PC-3 (cell line): ENCODE data around the gene RPF1. TPM values are rescaled to one million over a fixed set of nuclear protein-coding genes. Genes with fewer than 3 reads are reported as not detected.
"Not testable (repeated sequence)": the region's sequence is repeated elsewhere in the genome, so short reads cannot be mapped to it uniquely, and the experiment has no call there.

Experiments used
- ATAC-seq: fragments of 200-7000 bp; cut with Tn5 transposase; 2 replicates; pipeline ENCODE4 v1.9.1; 2020; ENCODE audit warnings: mild to moderate bottlenecking, moderate library complexity
- BruUV-seq: library from RNA; stranded (reverse); fragments of 400-500 nt; replicated peaks from 2 replicates; lab custom pipeline; 2021; lab: Mats Ljungman, UMichigan
- CTCF ChIA-PET: fragments of 300-600 bp; sonication (Branson Sonifier 250); formaldehyde crosslinking; loops from one replicate; lab custom pipeline; 2022; ENCODE audit warnings: antibody characterized with exemption; lab: Charles Lee
- POLR2A ChIA-PET: fragments of 300-600 bp; sonication (Branson Sonifier 250); formaldehyde crosslinking; loops from one replicate; lab custom pipeline; 2022; ENCODE audit warnings: antibody characterized with exemption; ENCODE audit not compliant: unreplicated experiment; lab: Charles Lee
- DNase-seq: peaks from one replicate; pipeline ENCODE4 v3.0.0-alpha.2; 2015
- H2AFZ ChIP-seq: fragments of 300-600 bp; sonication (generic); 2 replicates; pipeline ENCODE4 v1.6.0; 2016; ENCODE audit warnings: antibody characterized with exemption, low read length
- H3F3A ChIP-seq: fragments of 300-600 bp; sonication (generic); one replicate; pipeline ENCODE4 v1.6.0; 2017; ENCODE audit warnings: antibody characterized with exemption, low read length, control low read depth, mild to moderate bottlenecking; ENCODE audit not compliant: unreplicated experiment
- H3K27ac ChIP-seq: fragments of 300-600 bp; sonication (generic); 2 replicates; pipeline ENCODE4 v1.5.1; 2016; ENCODE audit warnings: mild to moderate bottlenecking, low read length
- H3K27me3 ChIP-seq: fragments of 300-600 bp; sonication (generic); 2 replicates; pipeline ENCODE4 v1.6.1; 2016; ENCODE audit warnings: low read length, mixed read lengths
- H3K36me3 ChIP-seq: fragments of 300-600 bp; sonication (generic); 2 replicates; pipeline ENCODE4 v1.6.1; 2016; ENCODE audit warnings: low read depth, mixed run types, low read length, mixed read lengths
- H3K4me1 ChIP-seq: fragments of 300-600 bp; sonication (generic); 2 replicates; pipeline ENCODE4 v1.5.1; 2016; ENCODE audit warnings: low read length; ENCODE audit not compliant: insufficient read depth
- H3K4me2 ChIP-seq: fragments of 300-600 bp; sonication (generic); 2 replicates; pipeline ENCODE4 v1.6.0; 2016; ENCODE audit warnings: low read length
- H3K4me3 ChIP-seq: fragments of 300-600 bp; sonication (generic); 2 replicates; pipeline ENCODE4 v1.5.1; 2016; ENCODE audit warnings: mild to moderate bottlenecking, low read length, mixed read lengths
- H3K79me2 ChIP-seq: fragments of 300-600 bp; sonication (generic); 2 replicates; pipeline ENCODE4 v1.6.1; 2017; ENCODE audit warnings: low read length, mixed read lengths
- H3K9ac ChIP-seq: fragments of 300-600 bp; sonication (generic); 2 replicates; pipeline ENCODE4 v1.6.0; 2016; ENCODE audit warnings: mild to moderate bottlenecking, low read length
- H3K9me2 ChIP-seq: fragments of 300-600 bp; sonication (generic); replicated peaks from 2 replicates; pipeline ENCODE4 v1.6.1; 2016; ENCODE audit warnings: mixed run types, low read length, mixed read lengths
- H3K9me3 ChIP-seq: fragments of 300-600 bp; sonication (generic); 2 replicates; pipeline ENCODE4 v1.6.1; 2016; ENCODE audit warnings: low read length, mixed read lengths
- H4K20me1 ChIP-seq: fragments of 300-600 bp; sonication (generic); 2 replicates; pipeline ENCODE4 v1.6.1; 2016; ENCODE audit warnings: low read length, mixed read lengths
- EZH2 ChIP-seq: fragments of 300-600 bp; sonication (generic); IDR thresholded peaks from one replicate; pipeline ENCODE4 v1.6.1; 2017; ENCODE audit warnings: antibody characterized with exemption, mild to moderate bottlenecking, low read length; ENCODE audit not compliant: unreplicated experiment
- EZH2phosphoT487 ChIP-seq: fragments of 300-600 bp; sonication (generic); IDR thresholded peaks from 2 replicates; pipeline ENCODE4 v1.6.1; 2018; ENCODE audit warnings: mild to moderate bottlenecking, antibody characterized with exemption, low read length, borderline replicate concordance
- intact Hi-C: fragments of 100-400 bp; cut with micrococcal nuclease; formaldehyde crosslinking; loops from 2 replicates; pipeline ENCODE4 v1.9.0; 2023
- total RNA-seq: library from RNA; depleted of rRNA; stranded (reverse); fragments of >200 nt; gene quantifications from 2 replicates; pipeline ENCODE4 v1.2.3, GENCODE V29; 2014
- TF ChIP-seq, protein P1 (sequence below): fragments of 300-600 bp; sonication (generic); conservative IDR thresholded peaks from 2 replicates; pipeline ENCODE4 v1.5.1; 2017; ENCODE audit warnings: antibody characterized with exemption, low read depth, mild to moderate bottlenecking, low read length

Gene RPF1
- total RNA-seq, 1 experiment from 2014 or later = 85.8 TPM

DNA sequence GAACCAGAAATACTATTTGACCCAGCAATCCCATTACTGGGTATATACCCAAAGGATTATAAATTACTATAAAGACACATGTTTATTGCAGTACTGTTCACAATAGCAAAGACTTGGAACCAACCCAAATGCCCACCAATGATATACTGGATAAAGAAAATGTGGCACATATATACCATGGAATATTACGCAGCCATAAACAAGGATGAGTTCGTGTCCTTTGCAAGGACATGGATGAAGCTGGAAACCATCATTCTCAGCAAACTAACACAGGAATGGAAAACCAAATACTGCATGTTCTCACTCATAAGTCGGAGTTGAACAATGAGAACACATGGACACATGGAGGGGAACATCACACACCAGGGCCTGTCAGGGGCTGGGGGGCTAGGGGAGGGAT is 30.4 kb upstream of the RPF1 start:
- CTCF ChIA-PET = not testable (repeated sequence)

DNA sequence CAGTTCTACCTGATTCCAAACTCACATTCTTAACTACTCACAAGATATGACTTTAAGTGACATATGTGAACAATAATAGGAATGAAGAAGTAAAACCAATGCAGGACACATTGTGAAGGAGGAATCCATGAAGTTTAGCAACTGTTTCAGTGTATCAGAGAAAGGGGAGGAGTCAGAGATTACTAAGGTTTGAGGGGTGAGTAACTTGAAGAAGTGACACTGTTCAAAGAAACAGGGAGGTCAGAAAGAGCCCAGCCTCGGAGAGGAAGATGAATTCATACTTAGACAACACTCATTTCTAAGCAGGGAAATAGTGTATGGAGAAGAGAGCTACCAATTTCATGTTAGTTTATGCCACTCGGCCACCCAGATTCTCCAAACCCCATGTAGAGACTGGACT is 28.2 kb upstream of the RPF1 start:
- Histone ChIP-seq H3K9me3 (no peaks in the 10 kb centered on the region), H3K9ac (no peak overlapping the region), H3F3A (no peaks in the 10 kb centered on the region), H2AFZ (no peak overlapping the region), H3K4me2 (no peak overlapping the region), H4K20me1 (no peaks in the 10 kb centered on the region), H3K9me2 (no peaks in the 10 kb centered on the region), H3K27ac (no peak overlapping the region), H3K27me3 (no peaks in the 10 kb centered on the region), H3K4me3 (no peak overlapping the region), H3K4me1 (no peaks in the 10 kb centered on the region), H3K36me3 (no peaks in the 10 kb centered on the region), H3K79me2 (no peaks in the 10 kb centered on the region)
- ChIA-PET CTCF (no interaction called here), POLR2A (no interaction called here)
- DNase-seq (peak; percentile 18), ATAC-seq (0 out of 2 replicates have a peak, but pooled peaks have one; percentile 15)
- intact Hi-C loops = no loop called here
- TF ChIP-seq EZH2phosphoT487 (no peak), EZH2 (no peak)
- TF ChIP-seq, protein P1, sequence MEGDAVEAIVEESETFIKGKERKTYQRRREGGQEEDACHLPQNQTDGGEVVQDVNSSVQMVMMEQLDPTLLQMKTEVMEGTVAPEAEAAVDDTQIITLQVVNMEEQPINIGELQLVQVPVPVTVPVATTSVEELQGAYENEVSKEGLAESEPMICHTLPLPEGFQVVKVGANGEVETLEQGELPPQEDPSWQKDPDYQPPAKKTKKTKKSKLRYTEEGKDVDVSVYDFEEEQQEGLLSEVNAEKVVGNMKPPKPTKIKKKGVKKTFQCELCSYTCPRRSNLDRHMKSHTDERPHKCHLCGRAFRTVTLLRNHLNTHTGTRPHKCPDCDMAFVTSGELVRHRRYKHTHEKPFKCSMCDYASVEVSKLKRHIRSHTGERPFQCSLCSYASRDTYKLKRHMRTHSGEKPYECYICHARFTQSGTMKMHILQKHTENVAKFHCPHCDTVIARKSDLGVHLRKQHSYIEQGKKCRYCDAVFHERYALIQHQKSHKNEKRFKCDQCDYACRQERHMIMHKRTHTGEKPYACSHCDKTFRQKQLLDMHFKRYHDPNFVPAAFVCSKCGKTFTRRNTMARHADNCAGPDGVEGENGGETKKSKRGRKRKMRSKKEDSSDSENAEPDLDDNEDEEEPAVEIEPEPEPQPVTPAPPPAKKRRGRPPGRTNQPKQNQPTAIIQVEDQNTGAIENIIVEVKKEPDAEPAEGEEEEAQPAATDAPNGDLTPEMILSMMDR = no peak
- BruUV-seq = no TSS peak

More for the DNA sequence above, 30.4 kb upstream of the RPF1 start:
- ATAC-seq, H3F3A ChIP-seq, H3K4me3 ChIP-seq, H3K79me2 ChIP-seq, H3K4me2 ChIP-seq, H2AFZ ChIP-seq, H3K36me3 ChIP-seq, H3K9ac ChIP-seq, H3K27ac ChIP-seq, H4K20me1 ChIP-seq, H3K9me3 ChIP-seq, H3K4me1 ChIP-seq, BruUV-seq, H3K27me3 ChIP-seq, H3K9me2 ChIP-seq, POLR2A ChIA-PET, DNase-seq, intact Hi-C loops: not testable (repeated sequence)

DNA sequence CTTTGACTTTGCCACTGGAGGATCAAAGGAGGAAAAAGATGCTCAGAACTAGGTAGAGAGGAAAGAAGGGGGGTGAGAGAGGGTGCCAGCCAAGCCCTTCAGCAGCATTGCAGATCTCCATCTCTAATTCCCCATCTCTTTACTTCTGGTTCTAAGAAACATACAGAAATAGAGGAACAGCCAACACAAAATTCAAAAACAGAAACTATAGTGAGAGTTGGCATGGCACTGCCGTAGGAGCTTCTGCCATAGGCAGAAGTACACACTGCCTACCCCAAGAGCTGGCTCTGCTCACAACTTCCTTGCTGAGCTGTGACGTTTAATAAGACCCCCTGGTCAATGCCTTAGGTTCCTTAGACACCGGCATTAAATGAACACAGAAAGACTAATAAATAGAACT is 26.6 kb upstream of the RPF1 start:
- no peak overlapping the region for H3K4me2 ChIP-seq
- TF ChIP-seq EZH2 (no peak), EZH2phosphoT487 (no peak)
- TF ChIP-seq, protein P1 = no peak
- BruUV-seq = no TSS peak
- ChIA-PET CTCF (interaction anchor here (0.5 kb wide), 1 partner anchor 45 kb away, joined by 3 read pairs; no protein-coding TSS in a partner anchor), POLR2A (no interaction called here)
- no peaks in the 10 kb centered on the region for H3K9me3 ChIP-seq
- H3K79me2 ChIP-seq = no peaks in the 10 kb centered on the region
- DNase-seq (no peak), ATAC-seq (no peak)
- no peaks in the 10 kb centered on the region for H4K20me1 ChIP-seq
- H3K9me2 ChIP-seq = no peaks in the 10 kb centered on the region
- no peak overlapping the region for H3K9ac ChIP-seq
- H3K36me3 ChIP-seq = no peaks in the 10 kb centered on the region
- H3K27me3 ChIP-seq = no peaks in the 10 kb centered on the region
- H3K4me3 ChIP-seq = no peak overlapping the region
- intact Hi-C loops = no loop called here
- no peaks in the 10 kb centered on the region for H3F3A ChIP-seq
- no peaks in the 10 kb centered on the region for H3K4me1 ChIP-seq
- H3K27ac ChIP-seq = no peak overlapping the region
- no peak overlapping the region for H2AFZ ChIP-seq
